IPS-NIHi11 (cell line): ENCODE measurements around the gene BHLHE40.
A peak's percentile ranks its signal among the peaks of the same experiment; 100 is the strongest.

Experiments used
- DNase-seq: peaks from one replicate; pipeline ENCODE4 v3.0.0; 2012; ENCODE audit warnings: mixed read lengths, low spot score

BHLHE40 gene

DNA sequence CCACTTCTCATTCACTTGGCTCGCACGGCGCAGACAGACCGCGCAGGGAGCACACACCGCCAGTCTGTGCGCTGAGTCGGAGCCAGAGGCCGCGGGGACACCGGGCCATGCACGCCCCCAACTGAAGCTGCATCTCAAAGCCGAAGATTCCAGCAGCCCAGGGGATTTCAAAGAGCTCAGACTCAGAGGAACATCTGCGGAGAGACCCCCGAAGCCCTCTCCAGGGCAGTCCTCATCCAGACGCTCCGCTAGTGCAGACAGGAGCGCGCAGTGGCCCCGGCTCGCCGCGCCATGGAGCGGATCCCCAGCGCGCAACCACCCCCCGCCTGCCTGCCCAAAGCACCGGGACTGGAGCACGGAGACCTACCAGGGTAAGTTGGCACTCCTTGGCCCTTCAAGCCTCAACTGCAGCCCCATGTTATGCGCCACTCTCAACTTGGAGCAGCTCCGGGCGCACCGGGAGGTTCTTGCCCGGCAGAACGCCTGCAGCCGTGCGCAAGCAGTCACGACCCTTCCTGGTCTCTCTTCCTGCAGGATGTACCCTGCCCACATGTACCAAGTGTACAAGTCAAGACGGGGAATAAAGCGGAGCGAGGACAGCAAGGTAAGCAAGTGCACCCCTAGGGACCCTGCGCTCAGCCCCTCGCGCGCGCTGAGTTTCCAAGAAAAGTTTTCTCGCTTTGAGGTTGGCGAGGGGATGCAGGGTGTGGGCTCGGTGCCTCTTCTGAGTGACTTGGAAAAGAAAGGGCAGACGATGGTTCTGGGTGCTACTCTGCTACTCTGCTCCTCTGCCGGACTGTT is at the start of gene BHLHE40:
TSS of gene BHLHE40 (plus strand) at position 10 of the 801 bp plus-strand sequence. CDS start at position 292, 282 bp downstream.
- DNase-seq, result no peak

DNA sequence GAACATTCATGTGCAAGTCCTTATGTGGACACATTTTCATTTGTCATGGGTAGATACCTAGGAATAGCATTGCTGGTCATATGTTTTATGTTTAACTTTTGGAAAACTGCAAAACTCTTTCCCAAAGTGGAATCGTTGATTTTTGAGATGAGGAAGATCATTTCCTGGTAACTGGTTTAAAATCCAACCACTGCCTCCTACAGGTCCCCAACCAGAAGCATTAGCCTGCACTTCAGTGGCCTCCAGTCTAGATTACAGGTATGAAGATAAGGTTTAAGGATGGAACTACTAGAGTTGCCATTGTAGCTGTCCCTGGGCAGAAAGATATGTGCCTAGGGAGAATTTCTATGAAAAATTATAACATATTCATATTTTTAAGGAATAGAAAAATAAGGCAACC is 48.7 kb upstream of the BHLHE40 start:
- DNase-seq, result no peak

DNA sequence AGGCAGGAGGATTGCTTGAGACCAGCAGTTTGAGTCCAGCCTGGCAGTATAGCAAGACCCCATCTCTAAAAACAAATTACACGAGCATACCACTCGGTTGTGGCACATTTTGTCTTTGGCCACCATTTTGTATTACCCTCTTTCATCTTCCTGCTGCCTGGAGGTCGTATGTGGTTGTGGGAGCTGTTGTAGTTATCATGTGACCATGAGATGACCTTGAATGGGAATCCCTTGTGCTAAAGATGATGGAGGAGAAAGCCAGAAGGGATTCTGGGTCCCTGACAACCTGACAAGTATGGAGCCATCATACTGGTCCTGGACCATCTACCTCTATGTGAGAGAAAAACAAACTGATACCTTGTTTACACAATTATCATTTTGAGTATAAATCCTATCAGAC is 45.2 kb upstream of the BHLHE40 start:
- DNase-seq, result no peak

DNA sequence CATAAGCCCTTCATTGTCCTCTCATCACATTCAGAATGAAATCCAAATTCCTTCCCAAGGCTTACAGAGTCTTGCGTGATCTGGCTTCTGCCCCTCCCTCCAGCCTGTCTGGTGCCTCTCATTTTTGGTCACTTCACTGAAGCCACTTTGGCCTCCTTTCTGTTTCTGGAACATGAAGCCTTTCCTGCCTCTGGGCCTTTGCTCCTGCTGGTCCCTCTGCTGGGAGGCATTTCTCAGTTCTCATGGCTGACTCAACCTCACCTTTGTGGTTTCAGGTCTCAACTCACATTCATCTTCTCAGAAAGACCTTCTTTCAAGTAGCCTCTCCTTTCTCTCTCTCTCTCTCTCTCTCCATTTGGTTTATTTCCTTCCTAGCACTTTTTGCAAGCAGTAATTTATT is 43.9 kb upstream of the BHLHE40 start:
- no peak for DNase-seq

GRCh38 chr3:4936982-4937614 is 42.1 kb upstream of the BHLHE40 start:
- no peak for DNase-seq

DNA sequence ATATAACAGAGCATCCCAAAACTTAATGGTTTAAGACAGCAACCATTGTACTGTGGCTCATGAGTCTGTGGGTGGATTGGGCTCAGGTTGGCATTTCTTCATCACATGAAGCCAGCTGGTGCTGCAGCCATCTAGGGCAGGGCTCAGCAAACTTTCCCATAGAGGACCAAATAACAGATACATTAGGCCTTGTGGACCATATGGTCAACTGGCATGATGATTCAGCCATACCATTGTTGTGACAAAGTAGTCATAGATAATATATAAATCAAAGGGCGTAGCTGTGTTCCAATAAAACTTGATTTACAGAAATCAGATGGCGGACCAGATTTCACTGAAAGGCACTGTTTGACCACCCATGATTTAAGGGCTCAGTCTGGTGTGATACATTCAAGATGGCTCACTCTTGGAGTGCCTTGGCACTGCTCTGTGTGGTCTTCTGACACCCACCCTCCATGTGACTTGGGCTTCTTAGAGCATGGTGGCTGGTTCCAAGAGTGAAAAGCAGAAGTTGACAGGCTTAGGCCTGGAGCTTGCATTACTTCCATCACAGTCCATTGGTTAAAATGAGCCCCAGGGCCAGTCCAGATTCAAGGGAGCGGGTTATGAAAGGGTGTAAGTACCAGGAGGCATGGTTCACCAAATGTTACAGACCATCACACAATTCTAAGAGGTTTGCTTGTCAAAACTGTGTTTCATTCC is 40.8 kb upstream of the BHLHE40 start:
- no peak for DNase-seq

- no peak for DNase-seq
Observed at GRCh38 chr3:4939276-4939675, 40.0 kb upstream of the BHLHE40 start.

DNA sequence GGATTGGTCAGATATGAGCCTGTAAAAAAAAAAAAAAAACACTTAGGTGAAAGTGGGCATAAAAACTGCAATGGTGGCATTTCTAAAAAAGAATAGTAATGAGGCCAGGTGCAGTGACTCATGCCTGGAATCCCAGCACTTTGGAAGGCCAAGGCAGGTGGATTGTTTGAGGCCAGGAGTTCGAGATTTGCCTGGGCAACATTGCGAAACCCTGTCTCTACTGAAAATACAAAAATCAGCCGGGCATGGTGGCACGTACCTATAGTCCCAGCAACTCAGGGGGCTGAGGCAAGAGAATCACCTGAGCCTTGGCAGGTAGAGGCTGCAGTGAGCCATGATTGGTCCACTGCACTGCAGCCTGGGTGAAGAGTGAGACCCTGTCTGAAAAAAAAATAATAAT is 38.3 kb upstream of the BHLHE40 start:
- DNase-seq, result no peak

DNA sequence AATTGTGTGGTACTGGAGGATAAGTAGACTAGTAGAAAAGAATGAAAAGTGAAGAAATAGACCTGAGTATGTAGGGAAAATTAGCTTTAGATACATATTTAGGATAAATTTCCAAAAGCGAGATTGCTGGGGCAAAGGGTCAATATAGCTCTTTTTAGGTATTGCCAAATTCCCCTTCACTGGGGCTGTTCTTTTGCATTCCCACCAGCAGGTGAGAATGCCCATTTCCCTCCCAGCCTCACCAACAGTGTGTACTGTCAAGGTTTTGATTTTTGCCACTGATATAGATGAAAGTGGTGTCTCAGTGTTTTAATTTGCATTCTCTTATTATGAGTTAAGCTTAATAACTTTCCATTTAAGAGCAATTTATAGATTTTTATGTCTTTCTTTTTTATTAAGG is 35.7 kb upstream of the BHLHE40 start:
- DNase-seq, result peak; percentile 77

DNA sequence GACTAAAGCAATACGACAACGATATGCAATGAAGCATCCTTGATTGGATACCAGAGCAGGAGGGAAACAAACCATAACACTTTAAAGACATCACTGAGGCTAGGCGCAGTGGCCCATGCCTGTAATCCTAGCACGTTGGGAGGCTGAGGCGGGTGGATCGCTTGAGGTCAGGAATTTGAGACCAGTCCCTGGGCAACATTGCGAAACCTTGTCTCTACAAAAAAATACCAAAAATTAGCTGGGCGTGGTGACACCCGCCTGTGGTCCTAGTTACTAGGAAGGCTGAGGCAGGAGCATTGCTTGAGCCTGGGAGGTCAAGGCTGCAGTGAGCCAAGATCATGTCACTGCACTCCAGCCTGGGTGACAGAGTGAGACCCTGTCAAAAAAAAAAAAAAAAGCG is 33.9 kb upstream of the BHLHE40 start:
- no peak for DNase-seq

DNA sequence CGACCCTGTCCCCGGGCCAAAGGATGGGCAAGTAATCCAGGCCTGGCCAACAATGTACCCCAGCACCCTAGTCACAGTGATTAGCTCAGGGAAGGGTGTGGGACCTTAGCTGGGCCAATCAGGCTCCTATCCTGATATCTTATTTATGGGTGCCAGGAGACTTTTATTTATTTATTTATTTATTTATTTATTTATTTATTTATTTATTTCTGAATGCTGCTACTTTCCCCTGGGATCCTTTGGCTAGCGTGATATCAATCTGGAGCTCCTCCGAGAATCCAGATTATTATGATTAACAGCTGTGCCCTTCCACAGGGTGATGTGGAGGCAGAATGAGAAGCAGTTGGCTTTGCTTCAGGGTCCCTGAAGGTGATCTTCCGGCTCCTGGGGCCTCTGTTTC is 32.2 kb upstream of the BHLHE40 start:
- no peak for DNase-seq

- no peak for DNase-seq
Observed at GRCh38 chr3:4948395-4948794, 30.8 kb upstream of the BHLHE40 start.

DNA sequence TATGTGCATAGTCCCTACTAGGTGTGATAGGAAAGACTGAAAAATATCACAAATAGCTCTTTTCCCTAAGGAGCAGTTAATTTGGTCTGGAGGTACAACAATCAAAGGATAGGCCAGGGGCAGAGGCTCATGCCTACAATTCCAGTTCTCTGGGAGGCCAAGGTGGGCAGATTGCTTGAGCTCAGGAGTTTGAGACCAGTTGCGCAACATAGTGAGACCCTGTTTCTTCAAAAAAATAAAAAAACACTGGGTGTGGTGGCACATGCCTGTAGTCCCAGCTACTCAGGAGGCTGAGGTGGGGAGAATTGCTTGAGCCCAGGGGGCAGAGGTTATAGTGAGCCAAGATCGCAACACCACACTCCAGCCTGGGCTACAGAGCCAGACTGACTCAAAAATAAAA is 30.2 kb upstream of the BHLHE40 start:
- DNase-seq, result no peak

DNA sequence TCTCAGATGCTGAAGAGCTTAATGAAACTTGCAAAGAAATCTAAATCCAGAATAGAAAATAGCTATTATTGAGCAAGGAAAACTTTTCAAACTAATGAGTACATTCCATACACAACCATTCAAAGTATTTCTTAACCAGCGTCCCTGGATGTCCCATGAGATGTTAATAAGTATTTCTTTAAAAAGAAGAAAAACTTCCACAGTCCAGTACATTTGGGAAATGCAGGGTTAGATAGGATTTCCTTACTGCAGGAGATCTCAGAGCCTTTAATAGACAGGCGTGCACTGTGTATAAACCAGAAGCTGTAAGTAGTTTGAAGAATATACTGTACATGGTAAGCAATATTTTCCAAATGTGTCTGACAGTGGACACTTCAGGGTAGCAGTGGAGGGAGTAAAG is 29.6 kb upstream of the BHLHE40 start:
- DNase-seq, result no peak

GRCh38 chr3:4950351-4950784 is 28.9 kb upstream of the BHLHE40 start:
- no peak for DNase-seq

GRCh38 chr3:4950948-4951347 is 28.3 kb upstream of the BHLHE40 start:
- no peak for DNase-seq

DNA sequence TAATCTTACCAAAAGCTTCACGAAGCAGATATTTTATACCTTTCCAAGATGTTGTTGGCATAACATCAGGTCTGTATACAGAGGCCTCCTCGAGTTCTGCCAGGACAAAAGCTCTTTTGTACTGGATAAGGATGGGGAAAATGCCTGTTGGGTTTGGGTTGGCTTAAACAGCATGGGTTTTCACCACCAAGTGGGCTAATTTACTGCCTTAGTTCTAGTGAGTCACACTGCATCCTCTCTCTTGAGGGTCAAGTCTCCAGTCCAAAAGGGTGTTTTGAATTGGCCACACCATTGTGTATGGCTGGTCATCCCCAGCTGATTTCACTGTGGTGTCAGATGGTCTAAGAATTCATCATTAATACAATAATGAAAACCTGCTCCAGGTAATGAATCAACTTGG is 26.1 kb upstream of the BHLHE40 start:
- no peak for DNase-seq

GRCh38 chr3:4954256-4955000 is 24.8 kb upstream of the BHLHE40 start:
- no peak for DNase-seq

GRCh38 chr3:4956099-4956498 is 23.1 kb upstream of the BHLHE40 start:
- DNase-seq, result no peak

DNA sequence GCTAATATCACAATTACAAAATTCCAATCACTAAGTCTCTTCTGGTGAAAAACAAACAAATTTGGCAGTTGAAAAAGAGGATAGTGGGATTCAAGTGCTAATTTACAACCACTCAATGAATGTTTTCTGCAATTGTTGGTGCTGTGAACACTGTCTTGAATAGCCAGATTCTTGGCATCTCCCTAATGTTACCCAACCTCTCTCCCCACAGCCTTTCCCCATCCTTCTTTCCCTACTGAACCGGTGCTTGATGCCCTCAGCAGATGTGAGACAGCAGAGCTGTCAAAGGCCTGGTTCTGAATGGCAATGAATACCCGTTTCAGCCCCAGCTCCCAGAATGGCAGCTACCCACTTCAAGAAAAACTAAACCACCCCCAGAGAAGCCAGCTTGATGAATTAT is 22.5 kb upstream of the BHLHE40 start:
- no peak for DNase-seq

DNA sequence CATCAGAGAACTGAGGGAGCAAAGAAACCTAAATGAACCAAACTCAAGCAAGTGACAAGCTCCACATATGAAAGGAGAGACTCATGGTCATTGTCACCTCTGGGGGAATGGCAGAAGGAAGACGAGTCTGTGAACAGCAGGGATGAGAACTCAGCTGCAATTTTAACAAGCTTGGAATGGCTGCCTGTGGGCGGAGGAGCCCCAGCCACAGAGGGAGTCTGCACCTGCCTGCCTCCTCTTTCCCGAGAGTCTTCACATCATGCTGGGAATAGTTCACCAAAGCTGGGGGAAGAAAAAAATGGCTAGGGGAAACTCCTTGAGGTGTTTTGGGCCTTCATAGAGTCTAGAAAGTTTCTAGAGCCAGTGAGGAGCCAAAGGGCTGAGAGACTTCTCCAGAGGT is 21.3 kb upstream of the BHLHE40 start:
- DNase-seq, result peak; percentile 17

- DNase-seq, result no peak
Observed at GRCh38 chr3:4959180-4959579, 20.1 kb upstream of the BHLHE40 start.
